GM12878 (cell line): ENCODE results near the gene GFAP. TPM values are rescaled to one million over a fixed set of nuclear protein-coding genes. Genes with fewer than 3 reads are reported as not detected.

Experiments used
- ATAC-seq: fragments of 200-7000 bp; cut with Tn5 transposase; 3 replicates; pipeline ENCODE4 v1.9.1; 2020; ENCODE audit warnings: mild to moderate bottlenecking, moderate library complexity
- BruUV-seq: library from RNA; stranded (reverse); fragments of 400-500 nt; replicated peaks from 2 replicates; lab custom pipeline; 2021; lab: Mats Ljungman, UMichigan
- CTCF ChIA-PET: fragments of 300-600 bp; sonication (Branson Sonifier 250); formaldehyde crosslinking; extraction: SDS; loops from one replicate; lab custom pipeline; 2021; ENCODE audit warnings: inconsistent platforms; lab: Yijun Ruan, JAX
- POLR2A ChIA-PET: fragments of 350-600 bp; formaldehyde crosslinking; extraction: SDS; loops from one replicate; lab custom pipeline; 2021; ENCODE audit warnings: inconsistent platforms; lab: Charles Lee
- RAD21 ChIA-PET: fragments of 300-600 bp; sonication (Branson Sonifier 250); formaldehyde crosslinking; loops from one replicate; lab custom pipeline; 2023; ENCODE audit warnings: antibody characterized with exemption; ENCODE audit not compliant: unreplicated experiment; lab: Charles Lee
- SMC1A ChIA-PET: fragments of 300-600 bp; sonication (Branson Sonifier 250); formaldehyde crosslinking; loops from one replicate; lab custom pipeline; 2023; ENCODE audit not compliant: unreplicated experiment, uncharacterized antibody; lab: Charles Lee
- DNase-seq: peaks from one replicate; pipeline ENCODE4 v3.0.0-alpha.2; 2011; ENCODE audit warnings: low read depth, low spot score
- FAIRE-seq: peaks from 3 replicates; lab custom pipeline; 2011; peaks lifted over from hg19 to GRCh38; lab: Jason Lieb, UNC
- H2AFZ ChIP-seq: 2 replicates; pipeline ENCODE4 v1.6.0; 2011; ENCODE audit warnings: low read depth, low read length, control low read depth; ENCODE audit not compliant: control insufficient read depth
- H3K27ac ChIP-seq: 2 replicates; pipeline ENCODE4 v1.5.1; 2011; ENCODE audit warnings: control low read depth; ENCODE audit not compliant: control insufficient read depth, insufficient read depth
- H3K27me3 ChIP-seq, 2 experiments: replicated peaks in 1 of 2; 2 replicates each; pipeline versions ENCODE4 v1.6.0 to v1.6.1; 2011; ENCODE audit warnings: low read length in 1 of 2; ENCODE audit not compliant: control insufficient read depth in 2 of 2, insufficient read depth in 2 of 2
- H3K36me3 ChIP-seq, 2 experiments: 2 replicates each; pipeline ENCODE4 v1.5.1; 2011; ENCODE audit warnings: low read length in 1 of 2; ENCODE audit not compliant: control insufficient read depth in 2 of 2, insufficient read depth in 2 of 2
- H3K4me1 ChIP-seq: 2 replicates; pipeline ENCODE4 v1.6.1; 2011; ENCODE audit warnings: mild to moderate bottlenecking, low read length, moderate library complexity, mixed read lengths; ENCODE audit not compliant: control insufficient read depth, insufficient read depth
- H3K4me2 ChIP-seq: 2 replicates; pipeline ENCODE4 v1.6.0; 2011; ENCODE audit warnings: control low read depth; ENCODE audit not compliant: control insufficient read depth, insufficient read depth
- H3K4me3 ChIP-seq: fragments of 200-600 bp; sonication (generic); 2 replicates; pipeline ENCODE4 v1.5.1; 2016
- H3K79me2 ChIP-seq: 2 replicates; pipeline ENCODE4 v1.6.0; 2011; ENCODE audit warnings: low read length; ENCODE audit not compliant: control insufficient read depth, insufficient read depth
- H3K9ac ChIP-seq: 2 replicates; pipeline ENCODE4 v1.8.0; 2011; ENCODE audit warnings: low read length, control low read depth, mixed read lengths; ENCODE audit not compliant: control insufficient read depth, insufficient read depth
- H3K9me3 ChIP-seq: replicated peaks from 3 replicates; pipeline ENCODE4 v1.5.1; 2011; ENCODE audit warnings: mild to moderate bottlenecking, low read length; ENCODE audit not compliant: control insufficient read depth, insufficient read depth
- H4K20me1 ChIP-seq: 2 replicates; pipeline ENCODE4 v1.6.0; 2011; ENCODE audit not compliant: control insufficient read depth, insufficient read depth
- CBFB ChIP-seq: IDR thresholded peaks from 2 replicates; pipeline ENCODE4 v1.6.1; 2016; ENCODE audit warnings: antibody characterized with exemption, low read depth
- HDAC2 ChIP-seq: fragments of 200-600 bp; sonication (generic); IDR thresholded peaks from 2 replicates; pipeline ENCODE4 v1.6.1; 2017
- IKZF1 ChIP-seq: fragments of 450-650 bp; conservative IDR thresholded peaks from 2 replicates; pipeline ENCODE4 v1.6.1; 2017; ENCODE audit warnings: antibody characterized with exemption, mild to moderate bottlenecking
- MXI1 ChIP-seq: fragments of 150-350 bp; IDR thresholded peaks from 2 replicates; pipeline ENCODE4 v1.6.1; 2011; ENCODE audit warnings: low read depth, mild to moderate bottlenecking, inconsistent platforms, low read length, improper control_type of control experiment
- NBN ChIP-seq: fragments of 450-650 bp; IDR thresholded peaks from 2 replicates; pipeline ENCODE4 v1.6.1; 2016
- NFYA ChIP-seq: IDR thresholded peaks from 2 replicates; pipeline ENCODE4 v1.6.1; 2011; ENCODE audit warnings: low read depth, mild to moderate bottlenecking, low read length, improper control_type of control experiment, borderline replicate concordance
- PKNOX1 ChIP-seq: fragments of 450-650 bp; IDR thresholded peaks from 2 replicates; pipeline ENCODE4 v1.6.1; 2016; ENCODE audit warnings: mild to moderate bottlenecking
- POLR2AphosphoS2 ChIP-seq: IDR thresholded peaks from 2 replicates; pipeline ENCODE4 v1.6.1; 2011; ENCODE audit warnings: low read depth, mild to moderate bottlenecking, low read length, improper control_type of control experiment, moderate library complexity
- RAD21 ChIP-seq: IDR thresholded peaks from 2 replicates; pipeline ENCODE4 v1.6.1; 2011; ENCODE audit warnings: mild to moderate bottlenecking, low read depth, low read length, moderate library complexity; ENCODE audit not compliant: insufficient read depth
- RUNX3 ChIP-seq: IDR thresholded peaks from 2 replicates; pipeline ENCODE4 v1.6.1; 2012; ENCODE audit warnings: low read length, inconsistent platforms
- SKIL ChIP-seq: fragments of 450-650 bp; IDR thresholded peaks from 2 replicates; pipeline ENCODE4 v1.6.1; 2017; ENCODE audit warnings: mild to moderate bottlenecking, low read depth, inconsistent platforms; ENCODE audit not compliant: poor library complexity, severe bottlenecking
- SMARCA5 ChIP-seq: fragments of 450-650 bp; IDR thresholded peaks from 2 replicates; pipeline ENCODE4 v1.6.1; 2017; ENCODE audit warnings: mild to moderate bottlenecking
- SMC3 ChIP-seq: IDR thresholded peaks from 2 replicates; pipeline ENCODE4 v1.6.1; 2011; ENCODE audit warnings: low read length, improper control_type of control experiment, borderline replicate concordance
- TCF12 ChIP-seq: IDR thresholded peaks from 2 replicates; pipeline ENCODE4 v1.6.1; 2011; ENCODE audit warnings: low read depth, mild to moderate bottlenecking, low read length
- TCF3 ChIP-seq: IDR thresholded peaks from 2 replicates; pipeline ENCODE4 v1.6.1; 2012; ENCODE audit warnings: low read depth, mild to moderate bottlenecking, low read length, borderline replicate concordance; ENCODE audit not compliant: insufficient read depth
- WRNIP1 ChIP-seq: IDR thresholded peaks from 2 replicates; pipeline ENCODE4 v1.6.1; 2011; ENCODE audit warnings: low read depth, low read length, improper control_type of control experiment, borderline replicate concordance
- YY1 ChIP-seq: IDR thresholded peaks from 2 replicates; pipeline ENCODE4 v1.6.1; 2011; ENCODE audit warnings: low read depth, mild to moderate bottlenecking, low read length
- ZNF217 ChIP-seq: fragments of 450-650 bp; IDR thresholded peaks from 2 replicates; pipeline ENCODE4 v1.6.1; 2017; ENCODE audit warnings: antibody characterized with exemption, mild to moderate bottlenecking
- ZNF622 ChIP-seq: fragments of 450-650 bp; IDR thresholded peaks from 2 replicates; pipeline ENCODE4 v1.6.1; 2017; ENCODE audit warnings: mild to moderate bottlenecking, inconsistent platforms
- WGBS: methylation state at CpG from one replicate; pipeline ENCODE4 v1.1.6; 2016; ENCODE audit warnings: low lambda C conversion rate; ENCODE audit not compliant: insufficient replicate concordance, insufficient coverage; ENCODE audit errors: missing lambda C conversion rate; 5-methylcytosine and 5-hydroxymethylcytosine counted together
- in situ Hi-C: fragments of 300-500 bp; cut with MboI; formaldehyde crosslinking; loops from 9 replicates; pipeline ENCODE4 v1.14.3; 2018; ENCODE audit warnings: mixed read lengths
- intact Hi-C: fragments of 100-400 bp; cut with micrococcal nuclease; formaldehyde crosslinking; loops from one replicate; pipeline ENCODE4 v1.14.2; 2022; ENCODE audit not compliant: unreplicated experiment
- polyA plus RNA-seq, 11 experiments: library from polyadenylated mRNA; depleted of rRNA in 4 of 11; unstranded in 6 of 11; stranded (reverse) in 5 of 11; fragments of >200 nt; fragmentation: Nextera tagmentation in 4 of 11; fragmentation: Illumina TruSeq in 1 of 11; extraction: Ambion mirVana in 4 of 11; extraction: Trizol in 1 of 11; gene quantifications; 1 replicate in 1 of 11; 2 replicates in 10 of 11; pipeline versions ENCODE4 v1.2.1 to v1.2.3, GENCODE V29; 2011 to 2016; ENCODE audit warnings: inconsistent platforms in 2 of 11, missing spikeins in 2 of 11, low read depth in 1 of 11
- total RNA-seq, 4 experiments: library from RNA; depleted of rRNA in 3 of 4; stranded (reverse); fragments of >200 nt in 3 of 4; fragmentation: Illumina TruSeq in 1 of 4; extraction: Trizol in 1 of 4; gene quantifications; 2 replicates each; pipeline versions ENCODE4 v1.2.1 to v1.2.3, GENCODE V29; 2013 to 2021

Gene GFAP
- total and polyA plus RNA-seq, 10 of the 15 experiments (the other 5 are each of a cell fraction or from before 2014, with no cell fraction given) = 0.04 to 0.25 TPM; not detected in 8

DNA sequence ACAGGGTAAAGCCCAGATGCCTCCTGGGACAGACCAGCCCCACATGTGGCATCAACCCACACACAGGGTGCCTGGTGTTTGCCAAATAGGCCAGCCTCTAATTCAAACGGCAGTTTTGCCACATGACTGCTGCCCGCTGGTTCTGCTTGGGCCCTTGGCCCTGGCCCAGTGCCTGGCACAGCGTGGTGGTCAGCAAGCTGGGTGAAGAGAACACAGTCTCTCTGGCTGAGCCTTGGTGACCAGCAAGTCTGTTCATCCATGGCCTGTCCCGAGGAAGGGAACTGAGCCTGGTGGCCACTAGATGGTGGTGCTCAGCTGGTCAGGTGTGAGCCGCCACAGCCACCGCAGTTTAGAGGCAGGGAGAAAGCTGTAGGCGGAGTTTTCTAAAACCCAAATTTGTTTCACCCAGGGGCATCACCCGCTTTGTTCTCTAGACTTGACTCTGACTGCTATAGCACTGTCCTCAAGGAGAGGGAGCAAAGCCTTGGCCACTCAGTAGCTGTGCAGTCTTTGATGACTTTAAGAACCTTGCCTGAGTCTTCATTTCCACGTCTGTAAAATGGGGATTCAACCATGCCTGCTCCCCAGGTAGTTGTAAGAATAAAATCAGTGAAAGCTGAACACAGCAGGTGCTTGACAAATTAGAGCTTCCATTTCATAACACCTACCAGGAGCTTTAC lies 4.7 kb upstream of the GFAP start:
- in situ Hi-C loops (loop anchor here (10.0 kb wide), 2 partner anchors 105 to 185 kb away; no protein-coding TSS in a partner anchor), intact Hi-C loops (loop anchor here (1.0 to 5.0 kb wide), 4 partner anchors 102 to 215 kb away; partner anchors contain the start of gene ACBD4)
- RAD21 ChIA-PET = interaction anchor here (0.7 to 4.6 kb wide), 28 partner anchors 10 to 278 kb away, joined by 3 to 82 read pairs (median 4); partner anchors contain the start of genes ACBD4, C1QL1, EFTUD2 and KIF18B
- Histone ChIP-seq H3K9ac (no peak overlapping the region), H3K9me3 (no peaks in the 10 kb centered on the region), H2AFZ (no peak overlapping the region; the same call in 1 of the 2 replicates), H3K4me3 (no peak overlapping the region), H3K79me2 (no peaks in the 10 kb centered on the region), H4K20me1 (no peaks in the 10 kb centered on the region), H3K27ac (no peak overlapping the region), H3K4me2 (peak overlapping the region; percentile 39), H3K27me3 (peaks cover 0 to 3% of the 10 kb centered on the region in 2 experiments; a peak in 1 of 4 replicates), H3K4me1 (peaks cover 12% of the 10 kb centered on the region), H3K36me3 (no peaks in the 10 kb centered on the region; a peak in 1 of 4 replicates)
- CTCF ChIA-PET = interaction anchor here (0.6 to 6.9 kb wide), 61 partner anchors 10 to 278 kb away, joined by 3 to 156 read pairs (median 4); partner anchors contain the start of genes ACBD4, C1QL1, EFTUD2 and PLCD3
- BruUV-seq = no TSS peak
- DNase-seq (peak; percentile 54), ATAC-seq (peak; percentile 97), FAIRE-seq (peak; percentile 97)
- POLR2A ChIA-PET = interaction anchor here (0.7 to 2.5 kb wide), 7 partner anchors 26 to 203 kb away, joined by 3 to 13 read pairs (median 8); partner anchors contain the start of gene KIF18B
- WGBS = 0% methylated on average over 9 of the region's 9 CpGs
- SMC1A ChIA-PET = interaction anchor here (0.7 to 6.5 kb wide), 33 partner anchors 10 to 278 kb away, joined by 3 to 90 read pairs (median 4); partner anchors contain the start of genes ACBD4, EFTUD2, HEXIM2 and NMT1
- TF ChIP-seq WRNIP1 (0 out of 2 replicates have a peak, but pooled peaks have one; percentile 54), IKZF1 (peak; percentile 5; the same call in 1 of the 2 replicates), SMARCA5 (0 out of 2 replicates have a peak, but pooled peaks have one; percentile 84), YY1 (peak; percentile 75), TCF3 (no peak), RUNX3 (peak; percentile 70), NBN (peak; percentile 25; the same call in 1 of the 2 replicates), ZNF622 (no peak), POLR2AphosphoS2 (no peak), SKIL (peak; percentile 21), RAD21 (peak; percentile 86), CBFB (peak; percentile 28; the same call in 1 of the 2 replicates), HDAC2 (no peak), PKNOX1 (no peak), NFYA (no peak), ZNF217 (peak; percentile 47; the same call in 1 of the 2 replicates), SMC3 (peak; percentile 95), MXI1 (no peak), TCF12 (0 out of 2 replicates have a peak, but pooled peaks have one; percentile 26)
